GM21390 (cell line): ENCODE data around the gene MYH6.

ENCODE experiments used
- ATAC-seq: cut with Tn5 transposase; IDR thresholded peaks from one replicate; pipeline ENCODE4 v1.9.1; 2021; ENCODE audit not compliant: unreplicated experiment

MYH6 gene

GRCh38 chr14:23359722-23360447, 48.2 kb downstream of the MYH6 start:
- no peak for ATAC-seq

- no peak for ATAC-seq
Measured at GRCh38 chr14:23359167-23359626, 48.9 kb downstream of the MYH6 start.

GRCh38 chr14:23358553-23359166, 49.4 kb downstream of the MYH6 start:
- ATAC-seq: no peak

GRCh38 chr14:23358042-23358441, 50.0 kb downstream of the MYH6 start:
- ATAC-seq: no peak

- no peak for ATAC-seq
Measured at GRCh38 chr14:23357261-23357660, 50.8 kb downstream of the MYH6 start.

- ATAC-seq: no peak
Measured at GRCh38 chr14:23356662-23357061, 51.4 kb downstream of the MYH6 start.

- ATAC-seq: no peak
Measured at GRCh38 chr14:23355871-23356435, 52.1 kb downstream of the MYH6 start.

- ATAC-seq: no peak
Measured at GRCh38 chr14:23354990-23355389, 53.1 kb downstream of the MYH6 start.

- ATAC-seq: no peak
Measured at GRCh38 chr14:23353433-23353780, 54.7 kb downstream of the MYH6 start.

- ATAC-seq: no peak
Measured at GRCh38 chr14:23352506-23353432, 55.3 kb downstream of the MYH6 start, which contains the start of gene SLC22A17. Gene SLC22A17, minus strand, starts transcription at chr14:23352887.

- ATAC-seq: no peak
Measured at GRCh38 chr14:23351681-23352505, 56.2 kb downstream of the MYH6 start.

GRCh38 chr14:23349156-23349845, 58.8 kb downstream of the MYH6 start:
- no peak for ATAC-seq

- no peak for ATAC-seq
Measured at GRCh38 chr14:23348297-23348655, 59.8 kb downstream of the MYH6 start.

- no peak for ATAC-seq
Measured at GRCh38 chr14:23347406-23348296, 60.4 kb downstream of the MYH6 start.

- no peak for ATAC-seq
Measured at GRCh38 chr14:23346693-23347405, 61.2 kb downstream of the MYH6 start.

GRCh38 chr14:23345987-23346692, 61.9 kb downstream of the MYH6 start:
- ATAC-seq: no peak

- ATAC-seq: no peak
Measured at GRCh38 chr14:23344481-23344880, 63.6 kb downstream of the MYH6 start.
